ENCODE measurements around the gene CLDN10.
"Not testable (repeated sequence)": the region's sequence is repeated elsewhere in the genome, so short reads cannot be mapped to it uniquely, and the experiment has no call there.

CLDN10 gene

GRCh38 chr13:95541911-95542474, 10.5 kb upstream of the CLDN10 start:
- DNase-seq = no peak

GRCh38 chr13:95544293-95544692, 8.2 kb upstream of the CLDN10 start:
- DNase-seq = no peak

- no peak for DNase-seq
These were observed 5.6 kb upstream of the CLDN10 start for GRCh38 chr13:95546919-95547318.

- DNase-seq = no peak
These were observed 4.9 kb upstream of the CLDN10 start for GRCh38 chr13:95547531-95548167.

GRCh38 chr13:95552208-95552538, 347 bp upstream of the CLDN10 start:
- no peak for DNase-seq

- no peak for DNase-seq
These were observed 1.3 kb downstream of the CLDN10 start for GRCh38 chr13:95553581-95554385.

GRCh38 chr13:95557013-95557412, 4.5 kb downstream of the CLDN10 start:
- no peak for DNase-seq

GRCh38 chr13:95559100-95559499, 6.6 kb downstream of the CLDN10 start:
- no peak for DNase-seq

GRCh38 chr13:95560387-95560786, 7.9 kb downstream of the CLDN10 start:
- DNase-seq = no peak

- DNase-seq = no peak
These were observed 11.6 kb downstream of the CLDN10 start for GRCh38 chr13:95564091-95564490.

- DNase-seq = no peak
These were observed 12.3 kb downstream of the CLDN10 start for GRCh38 chr13:95564733-95565291.

- not testable (repeated sequence) for DNase-seq
These were observed 13.2 kb downstream of the CLDN10 start for GRCh38 chr13:95565758-95566157.

GRCh38 chr13:95568131-95568530, 15.6 kb downstream of the CLDN10 start:
- DNase-seq = no peak

GRCh38 chr13:95570016-95570415, 17.5 kb downstream of the CLDN10 start:
- DNase-seq = no peak

GRCh38 chr13:95571941-95572340, 19.4 kb downstream of the CLDN10 start:
- DNase-seq = no peak

GRCh38 chr13:95573221-95573620, 20.7 kb downstream of the CLDN10 start:
- no peak for DNase-seq

- no peak for DNase-seq
These were observed 26.8 kb downstream of the CLDN10 start for GRCh38 chr13:95579303-95579702.

GRCh38 chr13:95585867-95586266, 33.3 kb downstream of the CLDN10 start:
- DNase-seq = no peak

- DNase-seq = no peak
These were observed 35.6 kb downstream of the CLDN10 start for GRCh38 chr13:95588134-95588533.

- no peak for DNase-seq
These were observed 36.2 kb downstream of the CLDN10 start for GRCh38 chr13:95588721-95589120.

- no peak for DNase-seq
These were observed 40.9 kb downstream of the CLDN10 start for GRCh38 chr13:95593462-95593861.

GRCh38 chr13:95596701-95597100, 44.2 kb downstream of the CLDN10 start:
- DNase-seq = no peak

- DNase-seq = no peak
These were observed 48.7 kb downstream of the CLDN10 start for GRCh38 chr13:95601216-95601615.

- no peak for DNase-seq
These were observed 49.4 kb downstream of the CLDN10 start for GRCh38 chr13:95601906-95602305.
